ENCODE measurements around the gene CHD2.

GRCh38 chr15:92936693-92937092 is 36.6 kb downstream of the CHD2 start:
- no peak for TF ChIP-seq POLR2A (IDR thresholded peaks at IDR 0.05; ENCODE audit: low read depth, low read length)
- TF ChIP-seq TAF1 (IDR thresholded peaks at IDR 0.05; ENCODE audit: low read depth, low read length) = no peak
